Epithelial cell of esophagus (primary cell): ENCODE results near the gene TTC39B.

Experiments used
- DNase-seq: peaks from one replicate; pipeline ENCODE4 v3.0.0; 2010; ENCODE audit warnings: low read depth
- H3K4me3 ChIP-seq: 2 replicates; pipeline ENCODE4 v1.5.1; 2011; ENCODE audit warnings: mild to moderate bottlenecking, low read length, control low read depth
- CTCF ChIP-seq: IDR thresholded peaks from 2 replicates; pipeline ENCODE4 v1.5.1; 2011; ENCODE audit warnings: low read depth, mild to moderate bottlenecking, low read length, control low read depth, inconsistent platforms; ENCODE audit not compliant: insufficient read depth; ENCODE audit errors: missing control alignments

Gene TTC39B

GRCh38 chr9:15189481-15189880, 117.5 kb downstream of the TTC39B start:
- no peak overlapping the region for H3K4me3 ChIP-seq
- DNase-seq, result no peak
- TF ChIP-seq CTCF, result no peak

DNA sequence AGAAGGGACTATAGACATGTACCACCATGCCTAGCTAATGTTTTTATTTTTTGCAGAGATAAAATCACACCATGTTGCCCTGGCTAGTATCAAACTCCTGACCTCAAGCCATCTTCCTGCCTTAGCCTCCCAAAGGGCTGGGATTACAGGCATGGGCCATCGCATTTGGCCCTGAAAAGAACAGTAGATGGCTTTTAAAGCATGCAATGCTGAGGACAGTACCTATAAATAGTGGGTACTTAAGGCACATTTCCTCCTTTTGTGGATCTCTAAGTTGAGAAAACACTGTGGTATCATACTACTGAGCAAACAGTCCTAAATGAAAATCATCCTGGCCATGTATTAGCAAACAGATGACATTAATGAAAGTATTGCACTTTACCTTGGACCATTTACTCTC, 119.4 kb downstream of the TTC39B start:
- no peak for TF ChIP-seq CTCF
- no peak for DNase-seq
- no peak overlapping the region for H3K4me3 ChIP-seq

- no peak for TF ChIP-seq CTCF
- no peak for DNase-seq
- no peak overlapping the region for H3K4me3 ChIP-seq
Observed at GRCh38 chr9:15182730-15183129, 124.3 kb downstream of the TTC39B start.

DNA sequence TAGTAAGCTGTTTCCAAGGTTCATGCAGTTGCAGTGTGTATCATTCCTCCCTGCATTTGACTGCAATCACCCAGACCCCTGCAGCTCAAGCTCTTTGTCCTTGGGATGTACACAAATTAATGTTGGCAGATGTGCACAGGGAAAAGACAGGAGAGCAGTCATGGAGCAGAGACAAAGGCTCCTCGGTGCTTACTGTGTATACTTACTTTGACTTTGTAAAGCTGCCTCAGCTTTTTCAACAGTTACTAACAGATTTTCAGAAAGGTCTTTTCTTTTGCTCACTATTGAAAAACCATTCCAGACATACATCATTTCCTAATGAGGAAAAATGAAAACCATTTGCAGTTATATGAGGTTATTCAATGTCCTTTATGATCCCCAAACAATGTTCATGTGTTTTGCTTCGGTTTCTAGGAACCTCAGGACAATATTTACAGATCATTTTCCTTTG, 124.9 kb downstream of the TTC39B start:
- DNase-seq, result no peak

GRCh38 chr9:15180124-15180523, 126.9 kb downstream of the TTC39B start:
- H3K4me3 ChIP-seq, result no peak overlapping the region
- no peak for TF ChIP-seq CTCF
- no peak for DNase-seq

More for the DNA sequence above, 124.9 kb downstream of the TTC39B start:
- TF ChIP-seq CTCF, result no peak
- no peak overlapping the region for H3K4me3 ChIP-seq

DNA sequence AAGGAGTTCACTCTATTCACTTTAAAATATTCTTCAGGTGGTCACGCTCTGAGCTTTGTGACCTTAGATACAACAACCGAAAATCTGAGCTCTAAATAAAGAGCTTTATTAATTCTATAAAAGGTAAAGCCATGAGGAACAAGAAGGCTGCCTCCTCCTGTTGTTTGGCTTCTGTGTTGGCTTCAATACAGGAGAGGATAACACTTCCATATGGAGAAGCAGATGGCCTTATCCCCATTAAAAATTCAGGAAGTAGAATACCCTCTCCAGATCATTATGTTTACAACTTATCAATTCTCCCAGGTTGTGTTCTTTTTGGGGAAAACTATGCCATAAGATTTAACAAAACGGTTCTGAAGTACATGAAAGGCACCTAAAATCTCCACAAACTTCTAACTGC, 128.4 kb downstream of the TTC39B start:
- no peak overlapping the region for H3K4me3 ChIP-seq
- no peak for DNase-seq
- no peak for TF ChIP-seq CTCF

DNA sequence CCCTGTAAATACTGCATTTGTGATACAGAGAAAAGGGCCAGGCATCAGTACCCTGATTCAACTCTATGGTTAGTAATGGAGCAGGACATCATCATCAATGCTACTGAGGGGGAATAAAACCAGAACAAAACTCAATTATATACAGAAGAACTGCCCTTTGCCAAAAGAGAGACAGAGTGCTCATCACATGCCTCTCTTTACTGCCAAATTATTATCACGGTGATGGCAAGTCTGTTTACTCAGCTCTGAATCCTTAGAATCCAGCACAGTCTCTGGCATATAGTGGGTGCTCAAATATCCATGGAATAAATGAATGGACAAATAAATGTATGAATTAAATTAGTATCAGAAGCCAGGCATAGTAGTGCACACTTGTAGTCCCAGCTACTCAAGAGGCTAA, 130.2 kb downstream of the TTC39B start:
- no peak overlapping the region for H3K4me3 ChIP-seq
- no peak for TF ChIP-seq CTCF
- DNase-seq, result no peak
